SK-N-MC (cell line): ENCODE results near the gene SLC6A6.

Source experiments
- DNase-seq: peaks from one replicate; pipeline ENCODE4 v3.0.0-alpha.2; 2011; ENCODE audit warnings: low read depth, low spot score
- H3K27ac ChIP-seq: fragments of 200-600 bp; sonication (generic); 2 replicates; pipeline ENCODE4 v1.5.1; 2016; ENCODE audit warnings: mixed run types
- H3K36me3 ChIP-seq: fragments of 200-600 bp; sonication (generic); 2 replicates; pipeline ENCODE4 v1.6.1; 2017; ENCODE audit warnings: antibody characterized with exemption, low read length, mixed read lengths; ENCODE audit not compliant: insufficient read depth
- H3K4me3 ChIP-seq: fragments of 200-600 bp; sonication (generic); 2 replicates; pipeline ENCODE4 v1.5.1; 2016
- H3K9ac ChIP-seq: fragments of 200-600 bp; sonication (generic); 2 replicates; pipeline ENCODE4 v1.8.0; 2017; ENCODE audit warnings: mixed run types, mixed read lengths; ENCODE audit not compliant: insufficient read length
- H3K9me3 ChIP-seq: fragments of 200-600 bp; sonication (generic); 2 replicates; pipeline ENCODE4 v1.6.1; 2017; ENCODE audit warnings: low read depth, mild to moderate bottlenecking, antibody characterized with exemption, low read length, moderate library complexity, mixed read lengths
- EZH2 ChIP-seq: fragments of 200-600 bp; sonication (generic); IDR thresholded peaks from one replicate; pipeline ENCODE4 v1.6.1; 2017; ENCODE audit warnings: antibody characterized with exemption
- FOXP2 ChIP-seq: optimal IDR thresholded peaks from 2 replicates; pipeline ENCODE3; 2011; ENCODE audit warnings: mild to moderate bottlenecking, moderate library complexity; ENCODE audit not compliant: insufficient read depth; ENCODE audit errors: extremely low read length, control extremely low read depth
- POLR2AphosphoS5 ChIP-seq: IDR thresholded peaks from 2 replicates; pipeline ENCODE4 v1.6.1; 2012; ENCODE audit warnings: mild to moderate bottlenecking, low read depth, low read length, borderline replicate concordance

SLC6A6 gene

DNA sequence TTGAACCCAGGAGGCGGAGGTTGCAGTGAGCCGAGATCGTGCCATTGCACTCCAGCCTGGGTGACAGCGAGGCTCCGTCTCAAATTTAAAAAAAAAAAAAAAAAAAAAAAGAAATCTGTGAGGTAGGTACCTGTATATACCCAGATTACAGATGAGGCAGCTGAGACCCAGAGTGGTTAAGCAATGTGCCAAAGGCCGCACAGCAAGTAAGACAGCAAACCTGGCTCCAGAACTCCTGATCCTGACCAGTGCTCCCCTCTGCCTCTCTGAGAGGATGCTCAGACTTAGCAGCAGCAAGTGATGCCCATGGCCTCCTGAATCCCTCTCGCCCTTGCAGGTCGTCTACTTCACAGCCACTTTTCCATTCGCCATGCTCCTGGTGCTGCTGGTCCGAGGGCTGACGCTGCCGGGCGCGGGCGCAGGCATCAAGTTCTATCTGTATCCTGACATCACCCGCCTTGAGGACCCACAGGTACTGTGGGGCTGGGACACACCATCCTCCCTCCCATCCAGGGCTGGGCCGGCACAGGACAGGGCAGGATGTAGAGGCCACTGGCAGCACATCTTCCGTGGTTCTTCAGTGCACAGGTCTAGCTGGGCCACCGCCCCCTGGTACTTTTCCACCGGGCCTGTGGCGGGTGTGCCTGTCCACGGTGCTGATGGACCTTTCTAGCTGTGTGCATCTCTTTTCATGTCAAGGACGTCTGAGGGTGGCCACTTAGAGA, 63.9 kb downstream of the SLC6A6 start:
- Histone ChIP-seq H3K9ac (no peak overlapping the region), H3K9me3 (no peaks in the 10 kb centered on the region), H3K4me3 (no peak overlapping the region), H3K27ac (no peak overlapping the region), H3K36me3 (no peaks in the 10 kb centered on the region)
- TF ChIP-seq POLR2AphosphoS5 (no peak), FOXP2 (no peak), EZH2 (no peak)
- DNase-seq: no peak

- H3K36me3 ChIP-seq: no peaks in the 10 kb centered on the region
- no peak overlapping the region for H3K9ac ChIP-seq
- no peak for TF ChIP-seq POLR2AphosphoS5
- TF ChIP-seq FOXP2: no peak
- TF ChIP-seq EZH2: no peak
- H3K4me3 ChIP-seq: no peak overlapping the region
- DNase-seq: no peak
- no peaks in the 10 kb centered on the region for H3K9me3 ChIP-seq
- no peak overlapping the region for H3K27ac ChIP-seq
Observed at GRCh38 chr3:14467814-14468620, 65.6 kb downstream of the SLC6A6 start.

- Histone ChIP-seq H3K9me3 (no peaks in the 10 kb centered on the region), H3K36me3 (no peaks in the 10 kb centered on the region), H3K27ac (no peak overlapping the region), H3K9ac (no peak overlapping the region), H3K4me3 (no peak overlapping the region)
- DNase-seq: no peak
- TF ChIP-seq FOXP2: no peak
- TF ChIP-seq EZH2: no peak
- TF ChIP-seq POLR2AphosphoS5: no peak
Observed at GRCh38 chr3:14468621-14468981, 66.2 kb downstream of the SLC6A6 start.

DNA sequence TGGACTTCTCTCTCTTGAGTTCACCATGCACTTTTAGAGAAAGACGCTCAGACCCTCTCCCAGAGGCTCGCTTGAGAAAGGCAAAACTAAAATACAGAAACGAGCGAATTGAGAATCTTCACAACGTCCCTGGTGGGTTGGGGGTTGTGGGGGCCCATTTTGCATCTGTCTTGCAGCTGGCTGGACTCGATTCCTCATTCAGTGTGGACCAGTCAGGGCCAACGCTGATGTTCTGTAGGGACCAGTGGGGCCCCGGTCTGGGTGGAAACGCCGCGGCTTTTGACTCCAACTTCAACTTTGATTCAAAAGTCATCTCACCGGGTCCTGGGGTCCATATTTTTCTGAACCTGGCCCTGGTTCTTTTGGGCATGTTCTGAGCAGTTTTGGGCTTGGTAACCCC, 68.1 kb downstream of the SLC6A6 start:
- TF ChIP-seq EZH2 (no peak), FOXP2 (no peak), POLR2AphosphoS5 (no peak)
- H3K9me3 ChIP-seq: no peaks in the 10 kb centered on the region
- H3K27ac ChIP-seq: no peak overlapping the region
- H3K9ac ChIP-seq: no peak overlapping the region
- H3K36me3 ChIP-seq: no peaks in the 10 kb centered on the region
- no peak for DNase-seq
- H3K4me3 ChIP-seq: no peak overlapping the region

DNA sequence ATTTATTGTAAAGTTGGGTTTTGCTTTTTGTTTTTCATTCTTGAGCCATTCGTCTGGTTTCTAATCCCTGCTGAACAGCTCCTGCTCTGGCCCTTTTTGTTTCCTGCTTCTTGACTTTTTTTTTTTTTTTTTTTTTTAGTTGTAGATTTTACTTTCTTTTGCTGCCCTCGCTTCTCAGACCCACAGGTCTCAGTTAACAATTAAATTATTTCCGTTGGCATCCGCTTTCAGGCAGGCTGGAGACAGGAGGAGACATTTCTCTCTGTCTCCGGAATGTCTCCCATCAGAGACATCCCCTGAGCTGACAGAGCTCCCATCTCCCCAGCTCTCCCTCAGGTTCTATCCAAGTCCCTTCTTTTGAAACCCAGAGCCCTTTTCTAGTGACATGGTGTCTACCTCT, 68.6 kb downstream of the SLC6A6 start:
- TF ChIP-seq POLR2AphosphoS5 (no peak), EZH2 (no peak), FOXP2 (no peak)
- DNase-seq: no peak
- H3K4me3 ChIP-seq: no peak overlapping the region
- H3K27ac ChIP-seq: no peak overlapping the region
- H3K36me3 ChIP-seq: no peaks in the 10 kb centered on the region
- no peaks in the 10 kb centered on the region for H3K9me3 ChIP-seq
- no peak overlapping the region for H3K9ac ChIP-seq

DNA sequence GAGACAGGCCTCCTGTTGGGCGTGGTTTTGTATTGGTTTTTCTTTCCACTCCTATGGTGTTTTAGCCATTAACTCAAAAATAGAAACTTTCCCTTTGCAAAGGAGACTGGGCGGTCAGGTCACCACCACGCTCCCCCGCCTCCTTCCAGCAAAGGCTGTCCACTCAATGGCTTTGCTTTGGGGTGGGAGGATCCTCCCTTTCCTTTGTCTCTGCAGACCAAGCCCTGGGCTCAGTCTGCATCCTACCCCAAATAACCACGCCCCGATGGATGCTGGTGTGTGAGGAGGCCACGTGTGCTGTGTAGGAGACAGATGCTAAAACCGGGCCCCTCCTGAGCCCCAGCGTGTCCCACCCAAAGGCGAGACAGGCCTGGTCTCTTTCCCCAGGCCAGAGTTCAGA, 69.3 kb downstream of the SLC6A6 start:
- no peak overlapping the region for H3K4me3 ChIP-seq
- no peaks in the 10 kb centered on the region for H3K9me3 ChIP-seq
- H3K27ac ChIP-seq: no peak overlapping the region
- no peak overlapping the region for H3K9ac ChIP-seq
- no peak for DNase-seq
- no peaks in the 10 kb centered on the region for H3K36me3 ChIP-seq
- TF ChIP-seq POLR2AphosphoS5 (no peak), EZH2 (no peak), FOXP2 (no peak)

DNA sequence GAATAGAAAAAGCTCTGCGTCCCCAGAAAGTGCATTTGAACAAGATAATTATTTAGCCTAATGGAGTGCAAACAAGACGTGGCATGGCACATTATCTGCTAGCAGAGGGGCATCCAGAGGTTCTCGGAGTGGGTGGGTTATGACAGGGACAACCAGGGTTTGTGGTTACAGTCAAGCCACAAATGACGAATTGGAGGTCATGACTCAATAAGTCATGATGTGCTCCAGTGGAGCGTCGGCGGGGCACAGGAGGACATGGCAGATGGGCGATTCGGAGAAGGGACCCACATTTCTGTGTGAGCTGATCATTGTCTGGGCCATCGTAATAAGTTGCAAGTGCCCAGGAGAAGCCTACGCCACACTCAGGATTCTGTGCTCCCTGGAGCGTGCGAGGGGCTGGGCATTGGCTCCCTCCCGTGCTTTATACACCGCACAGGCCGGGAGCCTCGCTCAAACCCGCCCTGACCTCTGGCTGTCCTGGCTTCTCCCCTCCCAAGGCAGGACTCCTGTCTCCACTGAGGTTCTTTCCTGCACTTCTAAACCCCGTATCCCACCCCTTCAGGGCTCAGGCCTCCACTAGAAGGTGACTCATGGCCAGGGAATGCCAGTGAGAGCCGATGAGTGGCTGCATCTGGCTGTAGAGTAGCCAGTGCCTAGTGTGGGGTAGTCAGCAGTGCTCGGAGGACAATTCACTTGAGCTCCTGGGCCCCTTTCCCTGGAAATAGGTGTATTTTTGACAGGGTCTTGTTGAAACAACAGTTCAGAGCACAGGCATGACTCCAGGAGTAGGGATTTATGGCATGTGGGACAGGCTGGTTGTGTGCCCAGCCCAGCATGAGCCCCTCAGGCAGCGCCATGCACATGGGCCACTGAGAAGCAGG, 70.3 kb downstream of the SLC6A6 start:
- no peaks in the 10 kb centered on the region for H3K36me3 ChIP-seq
- TF ChIP-seq EZH2 (no peak), FOXP2 (no peak), POLR2AphosphoS5 (no peak)
- no peak overlapping the region for H3K9ac ChIP-seq
- DNase-seq: no peak
- no peaks in the 10 kb centered on the region for H3K9me3 ChIP-seq
- H3K4me3 ChIP-seq: no peak overlapping the region
- H3K27ac ChIP-seq: no peak overlapping the region

DNA sequence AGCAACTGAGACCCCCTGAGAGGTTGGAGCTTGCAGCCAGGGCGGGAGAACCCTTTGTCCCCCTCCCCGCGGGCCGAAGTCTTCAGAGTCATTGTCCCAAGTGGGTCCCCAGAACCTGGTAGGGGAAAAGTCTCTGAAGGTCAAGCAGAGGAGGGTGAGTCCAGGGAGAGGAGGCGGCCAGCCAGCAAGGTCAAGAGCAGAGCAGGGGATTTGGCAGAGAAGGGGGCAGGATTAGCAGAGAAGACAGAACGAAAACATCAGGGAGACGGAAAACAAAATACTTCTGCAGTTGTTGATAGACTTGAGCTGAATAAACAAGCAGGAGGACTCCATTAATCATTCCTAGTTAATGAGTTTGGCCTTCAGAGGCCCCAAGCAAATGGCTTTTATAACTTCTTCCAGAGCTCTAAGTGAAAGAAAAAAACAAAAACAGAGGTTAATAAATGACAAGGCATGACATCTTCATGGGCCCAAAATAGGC, 71.0 kb downstream of the SLC6A6 start:
- no peaks in the 10 kb centered on the region for H3K36me3 ChIP-seq
- no peak overlapping the region for H3K4me3 ChIP-seq
- no peak overlapping the region for H3K9ac ChIP-seq
- DNase-seq: no peak
- TF ChIP-seq FOXP2 (no peak), POLR2AphosphoS5 (no peak), EZH2 (no peak)
- H3K9me3 ChIP-seq: no peaks in the 10 kb centered on the region
- H3K27ac ChIP-seq: no peak overlapping the region
